SH-SY5Y (cell line): ENCODE data around the gene HPCAL1.

Experiments used
- GATA2 ChIP-seq: IDR thresholded peaks from 2 replicates; pipeline ENCODE4 v1.6.1; 2011; ENCODE audit warnings: mild to moderate bottlenecking, low read depth, low read length
- GATA3 ChIP-seq: IDR thresholded peaks from 2 replicates; pipeline ENCODE4 v1.6.1; 2011; ENCODE audit warnings: low read depth, mild to moderate bottlenecking, low read length, moderate library complexity

- TF ChIP-seq GATA2 (no peak), GATA3 (no peak)
Observed at GRCh38 chr2:10378189-10378588, 75.5 kb downstream of the HPCAL1 start.
